Uterus (tissue), 4 donors: Measurements from ENCODE around the gene FASN. TPM values are rescaled to one million over a fixed set of nuclear protein-coding genes. Genes with fewer than 3 reads are reported as not detected.

ENCODE experiments used
- DNase-seq, 2 donors: peaks; one replicate each; pipeline ENCODE4 v3.0.0-alpha.2; 2019 to 2020
- H3K27ac ChIP-seq, 2 donors: fragments of 200-600 bp; sonication (generic); 1 replicate in 1 of 2; 2 replicates in 1 of 2; pipeline ENCODE4 v1.5.1; 2016 to 2018
- H3K27me3 ChIP-seq, 2 donors: fragments of 200-600 bp; sonication (generic); one replicate each; pipeline ENCODE4 v1.5.1; 2018 to 2019; ENCODE audit warnings: control low read depth in 1 of 2
- H3K36me3 ChIP-seq, 2 donors: fragments of 200-600 bp; sonication (generic); one replicate each; pipeline ENCODE4 v1.5.1; 2019; ENCODE audit warnings: control low read depth in 1 of 2
- H3K4me1 ChIP-seq, 2 donors: fragments of 200-600 bp; sonication (generic); one replicate each; pipeline ENCODE4 v1.5.1; 2018 to 2019; ENCODE audit warnings: control low read depth in 1 of 2
- H3K4me3 ChIP-seq, 2 donors: fragments of 200-600 bp; sonication (generic); 1 replicate in 1 of 2; 2 replicates in 1 of 2; pipeline ENCODE4 v1.5.1; 2018 to 2019; ENCODE audit warnings: mild to moderate bottlenecking in 1 of 2
- H3K9me3 ChIP-seq, 2 donors: fragments of 200-600 bp; sonication (generic); one replicate each; pipeline ENCODE4 v1.5.1; 2019; ENCODE audit warnings: control low read depth in 1 of 2
- CTCF ChIP-seq, 4 experiments: fragments of 200-600 bp in 2 of 4; fragments of 450-650 bp in 2 of 4; sonication (generic) in 2 of 4; IDR thresholded peaks; one replicate each; pipeline ENCODE4 v1.5.1; 2016 to 2019; ENCODE audit warnings: antibody characterized with exemption in 4 of 4, mild to moderate bottlenecking in 2 of 4, moderate library complexity in 1 of 4
- POLR2A ChIP-seq, 2 donors: fragments of 450-650 bp; IDR thresholded peaks; one replicate each; pipeline ENCODE4 v1.6.1; 2016; ENCODE audit warnings: antibody characterized with exemption in 2 of 2, mild to moderate bottlenecking in 1 of 2, moderate library complexity in 1 of 2
- intact Hi-C: fragments of 100-400 bp; cut with DNase I; formaldehyde crosslinking; loops from one replicate; pipeline ENCODE4 v1.15.1; 2023; ENCODE audit warnings: low total_unique reads
- total RNA-seq, 4 donors: library from RNA; depleted of rRNA in 3 of 4; stranded (reverse); fragments of >200 nt in 3 of 4; gene quantifications; one replicate each; pipeline versions ENCODE4 v1.1.0 to v1.2.4, GENCODE V29; 2014 to 2023
- donor health status: DM: yes; HTN: yes; CAD: no.

Gene FASN
- total RNA-seq, 4 donors from 2014 or later = 5.3 to 59.4 (median 23.4) TPM

GRCh38 chr17:82108496-82108945, 10.5 kb upstream of the FASN start:
- Histone ChIP-seq H3K27me3 (no peaks in the 10 kb centered on the region), H3K27ac (no peak overlapping the region), H3K4me1 (peaks cover 0 to 11% of the 10 kb centered on the region in 2 donors), H3K36me3 (no peaks in the 10 kb centered on the region), H3K9me3 (no peaks in the 10 kb centered on the region), H3K4me3 (no peak overlapping the region)
- no peak for TF ChIP-seq CTCF (IDR thresholded peaks at IDR 0.05)
- TF ChIP-seq POLR2A (IDR thresholded peaks at IDR 0.05) = no peak
- no peak for DNase-seq
- intact Hi-C loops = no loop called here

- H3K4me3 ChIP-seq = no peak overlapping the region
- DNase-seq = peak in 1 of 2 donors; percentile 23
- H3K9me3 ChIP-seq = no peaks in the 10 kb centered on the region
- no peak overlapping the region for H3K27ac ChIP-seq
- intact Hi-C loops = no loop called here
- H3K36me3 ChIP-seq = no peaks in the 10 kb centered on the region
- peaks cover 0 to 13% of the 10 kb centered on the region in 2 donors for H3K4me1 ChIP-seq
- no peak for TF ChIP-seq CTCF (IDR thresholded peaks at IDR 0.05)
- no peaks in the 10 kb centered on the region for H3K27me3 ChIP-seq
These were observed 10.0 kb upstream of the FASN start for GRCh38 chr17:82108038-82108437.

- intact Hi-C loops = no loop called here
- Histone ChIP-seq H3K27ac (no peak overlapping the region), H3K9me3 (no peaks in the 10 kb centered on the region), H3K4me1 (peaks cover 0 to 13% of the 10 kb centered on the region in 2 donors), H3K36me3 (no peaks in the 10 kb centered on the region), H3K27me3 (no peaks in the 10 kb centered on the region), H3K4me3 (no peak overlapping the region)
- no peak for TF ChIP-seq POLR2A (IDR thresholded peaks at IDR 0.05)
- peak; percentile 16 to 18 for DNase-seq
These were observed 9.4 kb upstream of the FASN start for GRCh38 chr17:82107341-82107860.

GRCh38 chr17:82106688-82107305, 8.8 kb upstream of the FASN start:
- intact Hi-C loops = no loop called here
- Histone ChIP-seq H3K27ac (peak overlapping the region in 1 of 2 donors; percentile 29), H3K27me3 (no peaks in the 10 kb centered on the region), H3K4me1 (peaks cover 0 to 13% of the 10 kb centered on the region in 2 donors), H3K4me3 (no peak overlapping the region), H3K9me3 (no peaks in the 10 kb centered on the region), H3K36me3 (no peaks in the 10 kb centered on the region)
- peak in 1 of 2 donors; percentile 17 for DNase-seq
- no peak for TF ChIP-seq CTCF (IDR thresholded peaks at IDR 0.05)
- TF ChIP-seq POLR2A (IDR thresholded peaks at IDR 0.05) = no peak

GRCh38 chr17:82105882-82106687, 8.0 kb upstream of the FASN start:
- Histone ChIP-seq H3K27me3 (no peaks in the 10 kb centered on the region), H3K9me3 (no peaks in the 10 kb centered on the region), H3K27ac (peak overlapping the region in 1 of 2 donors; percentile 29), H3K4me3 (no peak overlapping the region), H3K4me1 (peaks cover 0 to 13% of the 10 kb centered on the region in 2 donors), H3K36me3 (no peaks in the 10 kb centered on the region)
- intact Hi-C loops = no loop called here
- peak; percentile 23 to 25 for DNase-seq
- TF ChIP-seq CTCF (IDR thresholded peaks at IDR 0.05) (no peak), POLR2A (IDR thresholded peaks at IDR 0.05) (no peak)
